RWPE1 (cell line): ENCODE data around the gene PDE4C.
A peak's percentile ranks its signal among the peaks of the same experiment; 100 is the strongest.

Experiments
- CTCF ChIA-PET: fragments of 350-600 bp; sonication (Branson Sonifier 250); formaldehyde crosslinking; extraction: SDS; loops from one replicate; lab custom pipeline; 2021; lab: Yijun Ruan, JAX
- POLR2A ChIA-PET: fragments of 400-600 bp; formaldehyde crosslinking; extraction: SDS; loops from one replicate; lab custom pipeline; 2020; ENCODE audit warnings: antibody characterized with exemption; ENCODE audit not compliant: low non-redundant PET; lab: Yijun Ruan, JAX
- DNase-seq: peaks from one replicate; pipeline ENCODE4 v3.0.0; 2012; ENCODE audit warnings: low spot score
- H3K27ac ChIP-seq: fragments of 450-650 bp; 2 replicates; pipeline ENCODE4 v1.5.1; 2017
- TF ChIP-seq, protein P1 (sequence below): fragments of 450-650 bp; conservative IDR thresholded peaks from 2 replicates; pipeline ENCODE4 v1.5.1; 2017; ENCODE audit warnings: low read depth, mild to moderate bottlenecking

Gene PDE4C

DNA sequence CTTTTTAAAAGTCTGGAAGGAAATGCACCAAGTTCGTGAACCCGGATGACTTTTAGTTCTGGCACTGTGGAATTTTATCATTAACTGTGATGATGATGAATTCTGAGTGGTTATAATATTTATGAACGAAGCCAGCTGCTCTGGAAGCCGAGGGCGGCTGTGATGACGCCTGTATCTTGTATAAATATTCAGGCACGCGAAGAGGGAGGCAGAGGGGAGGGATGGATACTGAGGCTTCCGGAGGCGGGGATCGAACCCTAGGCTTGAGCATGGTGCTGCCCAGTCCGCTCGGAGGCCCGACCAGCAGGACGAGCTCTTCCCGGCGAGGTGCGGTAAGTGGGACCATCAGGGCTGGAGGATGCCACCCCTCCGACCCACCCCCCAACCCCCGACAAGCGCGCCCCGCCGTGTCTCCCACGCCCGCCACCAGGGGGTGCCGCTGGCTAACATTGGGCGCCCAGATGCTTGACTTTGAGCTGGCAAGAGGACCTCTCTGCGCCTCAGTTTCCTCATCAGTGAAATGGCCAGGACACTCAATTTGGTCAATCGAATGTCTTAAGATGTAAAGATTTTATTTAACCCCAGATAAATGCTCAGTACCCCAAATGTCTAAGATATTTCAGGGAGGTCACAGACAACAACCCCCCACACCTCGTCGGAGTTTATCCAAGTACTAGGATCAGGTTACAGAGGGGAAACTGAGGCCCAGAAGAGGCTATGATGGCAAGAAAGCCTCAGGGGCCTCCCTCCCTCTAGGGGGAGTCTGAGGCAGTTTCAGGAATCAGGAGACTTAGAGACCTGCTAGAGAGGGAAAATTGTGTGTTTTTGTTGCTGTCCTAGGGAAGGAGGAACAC lies 17.9 kb downstream of the PDE4C start:
- CTCF ChIA-PET: interaction anchor here (0.5 to 1.3 kb wide), 11 partner anchors 12 to 1065 kb away, joined by 3 to 14 read pairs (median 4); partner anchors contain the start of gene TM6SF2
- DNase-seq: no peak
- TF ChIP-seq, protein P1, sequence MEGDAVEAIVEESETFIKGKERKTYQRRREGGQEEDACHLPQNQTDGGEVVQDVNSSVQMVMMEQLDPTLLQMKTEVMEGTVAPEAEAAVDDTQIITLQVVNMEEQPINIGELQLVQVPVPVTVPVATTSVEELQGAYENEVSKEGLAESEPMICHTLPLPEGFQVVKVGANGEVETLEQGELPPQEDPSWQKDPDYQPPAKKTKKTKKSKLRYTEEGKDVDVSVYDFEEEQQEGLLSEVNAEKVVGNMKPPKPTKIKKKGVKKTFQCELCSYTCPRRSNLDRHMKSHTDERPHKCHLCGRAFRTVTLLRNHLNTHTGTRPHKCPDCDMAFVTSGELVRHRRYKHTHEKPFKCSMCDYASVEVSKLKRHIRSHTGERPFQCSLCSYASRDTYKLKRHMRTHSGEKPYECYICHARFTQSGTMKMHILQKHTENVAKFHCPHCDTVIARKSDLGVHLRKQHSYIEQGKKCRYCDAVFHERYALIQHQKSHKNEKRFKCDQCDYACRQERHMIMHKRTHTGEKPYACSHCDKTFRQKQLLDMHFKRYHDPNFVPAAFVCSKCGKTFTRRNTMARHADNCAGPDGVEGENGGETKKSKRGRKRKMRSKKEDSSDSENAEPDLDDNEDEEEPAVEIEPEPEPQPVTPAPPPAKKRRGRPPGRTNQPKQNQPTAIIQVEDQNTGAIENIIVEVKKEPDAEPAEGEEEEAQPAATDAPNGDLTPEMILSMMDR: peak; percentile 75
- POLR2A ChIA-PET: no interaction called here
- H3K27ac ChIP-seq: no peak overlapping the region

DNA sequence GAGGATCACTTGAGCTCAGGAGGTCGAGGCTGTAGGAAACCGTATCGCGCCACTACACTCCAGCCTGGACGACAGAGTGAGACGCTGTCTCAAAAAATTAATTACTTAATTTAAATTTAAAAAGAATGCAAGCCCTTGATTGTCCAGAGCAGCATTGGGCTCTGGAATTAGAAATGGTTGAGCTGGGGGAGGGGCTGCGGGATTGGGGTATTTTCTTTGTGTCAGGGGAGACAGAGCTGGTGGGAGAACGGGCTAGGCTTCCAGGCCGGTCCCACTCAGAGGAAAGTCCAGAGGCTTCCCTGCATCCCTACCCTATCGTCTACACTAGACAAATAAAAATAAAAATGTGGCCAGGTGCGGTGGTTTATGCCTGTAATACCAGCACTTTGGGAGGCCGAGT lies 20.2 kb downstream of the PDE4C start:
- POLR2A ChIA-PET: interaction anchor here (0.9 kb wide), 1 partner anchor 97 kb away, joined by 3 read pairs; no protein-coding TSS in a partner anchor
- peak overlapping the region; percentile 92 for H3K27ac ChIP-seq

DNA sequence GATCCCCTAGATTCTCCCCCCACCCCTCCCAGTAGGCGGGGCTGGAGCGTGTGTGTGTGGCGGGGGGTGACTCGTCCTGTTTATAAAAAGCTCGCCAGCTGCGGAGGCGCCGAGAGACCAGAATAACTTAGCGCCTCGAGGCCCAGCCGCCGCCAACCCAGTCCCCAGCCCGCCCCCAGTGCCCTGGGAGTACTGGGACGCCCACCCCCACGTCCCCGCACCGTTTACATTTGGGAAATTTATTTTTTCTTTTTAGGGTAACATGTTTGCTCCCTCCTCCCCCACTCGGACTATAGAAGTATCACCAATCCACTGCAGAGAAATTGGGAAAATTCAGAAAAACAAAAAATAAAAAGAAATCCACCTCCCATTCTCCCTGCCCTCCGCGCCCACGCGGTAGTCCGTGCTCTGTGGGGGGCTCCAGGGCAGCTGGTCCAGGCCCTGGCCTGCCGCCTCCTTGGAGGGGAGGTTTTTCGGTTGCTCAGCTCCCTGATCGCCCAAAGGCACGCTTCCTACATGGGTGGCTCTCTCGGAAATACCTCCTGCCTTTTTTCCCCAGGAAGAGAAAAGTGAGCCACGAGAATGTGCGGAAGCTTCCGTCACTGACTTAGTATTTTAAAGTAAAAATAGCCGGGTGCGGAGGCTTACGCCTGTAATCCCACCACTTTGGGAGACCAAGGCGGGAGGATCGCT lies 20.9 kb downstream of the PDE4C start:
- peak overlapping the region; percentile 92 for H3K27ac ChIP-seq
- DNase-seq: peak; percentile 59
- ChIA-PET CTCF (interaction anchor here (0.6 to 2.6 kb wide), 3 partner anchors 13 to 47 kb away, joined by 3 to 13 read pairs (median 5); no protein-coding TSS in a partner anchor), POLR2A (interaction anchor here (0.9 kb wide), 1 partner anchor 96 kb away, joined by 3 read pairs; no protein-coding TSS in a partner anchor)
- TF ChIP-seq, protein P1: no peak

More for the DNA sequence above, 20.2 kb downstream of the PDE4C start:
- TF ChIP-seq, protein P1: no peak
- no peak for DNase-seq
- CTCF ChIA-PET: interaction anchor here (0.6 to 2.6 kb wide), 3 partner anchors 14 to 46 kb away, joined by 3 to 13 read pairs (median 5); no protein-coding TSS in a partner anchor

DNA sequence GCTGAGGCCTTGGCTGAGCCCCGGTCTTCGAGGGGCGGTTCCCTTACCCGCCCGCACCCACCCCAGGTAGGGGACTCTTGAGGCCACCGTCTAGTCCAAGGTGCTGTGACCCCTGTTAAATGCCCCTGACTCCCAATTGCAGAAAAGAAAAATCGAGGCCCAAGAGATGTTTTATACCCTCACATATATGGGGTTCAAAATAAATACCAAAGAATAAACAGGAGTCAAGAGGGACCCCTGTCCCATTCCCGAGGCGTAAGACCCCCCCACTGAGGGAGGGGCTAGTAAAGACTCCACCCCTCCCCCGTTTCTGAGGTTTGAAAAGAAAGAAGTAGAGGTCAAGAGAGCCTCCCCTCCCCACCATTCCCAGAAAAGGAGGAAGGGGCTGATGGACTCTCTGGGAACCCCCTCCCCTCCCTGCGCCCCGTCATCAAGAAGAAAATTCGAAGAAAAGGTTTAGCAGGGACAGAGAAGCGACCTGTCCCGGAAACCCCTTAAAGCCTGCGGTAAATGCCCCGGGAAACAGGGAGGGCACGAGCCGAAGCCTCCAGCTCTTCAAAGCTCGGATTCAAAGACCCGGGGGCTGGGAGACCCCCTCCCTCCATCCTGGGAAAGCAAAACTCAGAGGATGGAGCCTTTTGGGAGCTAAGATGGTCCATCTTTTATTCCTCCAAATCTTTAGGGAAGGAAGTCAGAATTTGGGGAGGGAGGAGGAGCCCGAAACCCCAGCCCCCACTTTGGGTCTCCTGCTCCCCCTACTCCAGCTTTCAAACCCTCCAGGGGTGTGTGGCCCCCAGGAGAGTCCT lies 21.6 kb downstream of the PDE4C start:
- TF ChIP-seq, protein P1: no peak
- ChIA-PET POLR2A (interaction anchor here (0.9 to 1.0 kb wide), 2 partner anchors 12 to 96 kb away, joined by 3 read pairs; partner anchors contain the start of gene MPV17L2), CTCF (interaction anchor here (0.6 to 2.6 kb wide), 5 partner anchors 12 to 206 kb away, joined by 3 to 13 read pairs (median 4); no protein-coding TSS in a partner anchor)
- H3K27ac ChIP-seq: peak overlapping the region; percentile 92
- peak; percentile 73 for DNase-seq

DNA sequence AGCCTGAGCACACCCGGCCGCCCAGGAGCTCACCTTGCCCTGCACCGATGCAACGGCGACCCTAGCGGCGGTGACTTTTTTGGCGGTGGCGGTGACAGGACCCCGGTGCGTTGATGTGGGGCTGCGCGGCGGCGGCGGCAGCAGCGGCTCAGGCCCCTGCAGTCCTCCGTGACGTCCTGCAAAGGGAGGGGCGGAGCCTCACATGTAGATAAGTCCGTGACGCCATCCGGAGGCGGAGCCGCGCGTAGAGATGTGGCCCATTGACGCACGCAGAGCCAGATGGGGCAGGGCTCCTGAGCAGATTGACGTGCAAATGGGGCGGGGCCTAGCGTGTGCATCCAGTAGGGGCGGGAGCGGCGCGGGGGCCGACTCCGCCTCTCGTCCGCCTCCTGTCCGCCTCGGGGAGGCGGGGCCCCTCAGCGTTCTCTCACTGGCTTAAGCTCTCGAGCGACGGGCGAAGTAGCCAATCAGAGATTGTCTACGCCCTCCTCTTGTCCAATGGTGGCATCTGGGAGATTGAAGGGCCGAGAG lies 22.3 kb downstream of the PDE4C start, which contains the start of gene RAB3A:
RAB3A (minus strand) TSS at position 180 of the 531 bp plus-strand sequence. CDS start 1,302 bp downstream, outside the sequence.
- ChIA-PET POLR2A (interaction anchor here (0.5 to 1.0 kb wide), 2 partner anchors 11 to 668 kb away, joined by 3 read pairs; partner anchors contain the start of gene MPV17L2), CTCF (interaction anchor here (0.5 to 3.0 kb wide), 6 partner anchors 12 to 368 kb away, joined by 3 to 16 read pairs (median 4); no protein-coding TSS in a partner anchor)

More for the DNA sequence above, 22.3 kb downstream of the PDE4C start, which contains the start of gene RAB3A:
- TF ChIP-seq, protein P1: no peak
- peak; percentile 99 for DNase-seq
- peak within 1 kb of the TSS; percentile 92 for H3K27ac ChIP-seq
